Prostate gland (tissue), 2 donors: ENCODE measurements around the gene PHF5A. TPM values are rescaled to one million over a fixed set of nuclear protein-coding genes. Genes with fewer than 3 reads are reported as not detected.
"Not testable (repeated sequence)": the region's sequence is repeated elsewhere in the genome, so short reads cannot be mapped to it uniquely, and the experiment has no call there.

ENCODE experiments used
- DNase-seq: peaks from one replicate; pipeline ENCODE4 v3.0.0-alpha.2; 2019; ENCODE audit warnings: low spot score
- H3K27ac ChIP-seq, 2 donors: fragments of 200-600 bp; sonication (generic); 2 replicates each; pipeline ENCODE4 v1.5.1; 2017 to 2019
- H3K27me3 ChIP-seq: fragments of 200-600 bp; sonication (generic); replicated peaks from 2 replicates; pipeline ENCODE4 v1.5.1; 2019; ENCODE audit not compliant: insufficient read depth
- H3K36me3 ChIP-seq, 2 donors: fragments of 200-600 bp; sonication (generic); 1 replicate in 1 of 2; 2 replicates in 1 of 2; pipeline versions ENCODE4 v1.5.1 to v1.8.1; 2017 to 2019
- H3K4me1 ChIP-seq: fragments of 200-600 bp; sonication (generic); replicated peaks from 2 replicates; pipeline ENCODE4 v1.5.1; 2019
- H3K4me3 ChIP-seq, 2 donors: fragments of 200-600 bp; sonication (generic); 2 replicates each; pipeline ENCODE4 v1.5.1; 2017 to 2019
- H3K9me3 ChIP-seq: fragments of 200-600 bp; sonication (generic); 2 replicates; pipeline ENCODE4 v1.5.1; 2017
- POLR2A ChIP-seq: fragments of 450-650 bp; IDR thresholded peaks from one replicate; pipeline ENCODE4 v1.6.1; 2016; ENCODE audit warnings: antibody characterized with exemption, mild to moderate bottlenecking
- POLR2AphosphoS5 ChIP-seq: sonication (generic); formaldehyde crosslinking; IDR thresholded peaks from one replicate; pipeline ENCODE4 v1.6.1; 2017; ENCODE audit warnings: antibody characterized with exemption
- WGBS: methylation state at CpG from one replicate; pipeline ENCODE4 v1.1.5; 2018; 5-methylcytosine and 5-hydroxymethylcytosine counted together
- intact Hi-C: fragments of 100-400 bp; cut with DNase I; formaldehyde crosslinking; loops from one replicate; pipeline ENCODE4 v1.14.2; 2022
- total RNA-seq, 2 donors: library from RNA; depleted of rRNA; stranded (reverse); fragments of >200 nt; gene quantifications; one replicate each; pipeline ENCODE4 v1.1.0, GENCODE V29; 2016
- TF ChIP-seq, protein P1 (sequence below), 4 experiments: fragments of 200-600 bp in 2 of 4; fragments of 450-650 bp in 2 of 4; sonication (generic) in 2 of 4; IDR thresholded peaks; 1 replicate in 3 of 4; 2 replicates in 1 of 4; pipeline ENCODE4 v1.5.1; 2016 to 2019; ENCODE audit warnings: antibody characterized with exemption in 4 of 4, mild to moderate bottlenecking in 2 of 4, moderate library complexity in 2 of 4

PHF5A gene
- total RNA-seq, 2 donors from 2014 or later, result 35.8 to 40.2 TPM

DNA sequence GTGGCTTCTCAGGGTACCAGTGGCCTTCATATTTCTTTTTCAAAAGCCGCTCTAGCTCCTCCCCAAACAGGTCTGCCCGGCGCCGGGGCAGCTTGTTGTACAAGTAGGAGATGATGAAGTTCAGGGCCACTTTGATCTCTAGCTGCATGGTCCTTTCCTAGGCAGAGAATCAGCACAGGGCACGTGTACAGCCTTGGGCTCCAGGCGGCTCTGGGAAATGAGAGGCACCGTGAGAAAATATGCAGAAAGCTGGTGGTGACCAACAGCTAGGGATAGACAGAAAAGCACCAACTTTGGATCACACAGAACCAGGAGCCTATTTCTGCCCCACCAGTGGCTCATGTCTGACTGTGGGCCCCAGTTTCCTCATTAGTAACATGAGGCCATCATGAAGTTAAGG, 31.3 kb downstream of the PHF5A start:
- TF ChIP-seq POLR2AphosphoS5, result no peak
- TF ChIP-seq, protein P1, sequence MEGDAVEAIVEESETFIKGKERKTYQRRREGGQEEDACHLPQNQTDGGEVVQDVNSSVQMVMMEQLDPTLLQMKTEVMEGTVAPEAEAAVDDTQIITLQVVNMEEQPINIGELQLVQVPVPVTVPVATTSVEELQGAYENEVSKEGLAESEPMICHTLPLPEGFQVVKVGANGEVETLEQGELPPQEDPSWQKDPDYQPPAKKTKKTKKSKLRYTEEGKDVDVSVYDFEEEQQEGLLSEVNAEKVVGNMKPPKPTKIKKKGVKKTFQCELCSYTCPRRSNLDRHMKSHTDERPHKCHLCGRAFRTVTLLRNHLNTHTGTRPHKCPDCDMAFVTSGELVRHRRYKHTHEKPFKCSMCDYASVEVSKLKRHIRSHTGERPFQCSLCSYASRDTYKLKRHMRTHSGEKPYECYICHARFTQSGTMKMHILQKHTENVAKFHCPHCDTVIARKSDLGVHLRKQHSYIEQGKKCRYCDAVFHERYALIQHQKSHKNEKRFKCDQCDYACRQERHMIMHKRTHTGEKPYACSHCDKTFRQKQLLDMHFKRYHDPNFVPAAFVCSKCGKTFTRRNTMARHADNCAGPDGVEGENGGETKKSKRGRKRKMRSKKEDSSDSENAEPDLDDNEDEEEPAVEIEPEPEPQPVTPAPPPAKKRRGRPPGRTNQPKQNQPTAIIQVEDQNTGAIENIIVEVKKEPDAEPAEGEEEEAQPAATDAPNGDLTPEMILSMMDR (IDR thresholded peaks at IDR 0.05), result no peak
- TF ChIP-seq POLR2A, result no peak
- DNase-seq, result no peak
- Histone ChIP-seq H3K4me3 (no peak overlapping the region), H3K27ac (no peak overlapping the region), H3K9me3 (no peaks in the 10 kb centered on the region), H3K36me3 (peaks cover 4 to 16% of the 10 kb centered on the region in 2 donors), H3K27me3 (no peaks in the 10 kb centered on the region), H3K4me1 (no peaks in the 10 kb centered on the region)
- intact Hi-C loops, result no loop called here
- 89% methylated on average over 7 of the region's 7 CpGs for WGBS

- peaks cover 4 to 16% of the 10 kb centered on the region in 2 donors for H3K36me3 ChIP-seq
- WGBS, result 86% methylated on average over 23 of the region's 23 CpGs
- H3K27ac ChIP-seq, result no peak overlapping the region
- H3K9me3 ChIP-seq, result no peaks in the 10 kb centered on the region
- intact Hi-C loops, result no loop called here
- no peak for DNase-seq
- no peaks in the 10 kb centered on the region for H3K4me1 ChIP-seq
- H3K4me3 ChIP-seq, result no peak overlapping the region
- H3K27me3 ChIP-seq, result no peaks in the 10 kb centered on the region
- TF ChIP-seq POLR2AphosphoS5 (no peak), POLR2A (no peak)
- TF ChIP-seq, protein P1 (IDR thresholded peaks at IDR 0.05), result no peak
Observed at GRCh38 chr22:41436322-41437113, 32.0 kb downstream of the PHF5A start.

DNA sequence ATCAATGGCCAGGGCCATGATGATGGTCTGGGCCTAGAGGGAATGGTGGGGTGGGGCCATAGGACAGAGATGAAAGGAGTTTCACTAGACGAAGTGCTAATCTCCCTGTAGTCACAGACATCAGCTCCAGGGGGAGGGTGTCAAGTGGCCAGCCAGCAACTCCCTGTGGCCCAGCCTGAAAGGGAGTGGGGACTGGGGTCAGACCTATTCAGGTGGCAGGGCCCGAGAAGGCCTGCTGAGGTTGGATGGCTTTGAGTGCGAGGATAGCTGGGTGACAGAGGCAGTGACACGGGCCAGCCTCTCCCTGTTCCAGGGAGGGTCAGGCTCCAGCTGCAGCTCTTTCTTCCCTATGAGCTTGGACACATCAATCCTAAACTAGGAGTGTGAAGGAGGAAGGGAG, 32.9 kb downstream of the PHF5A start:
- no peak for DNase-seq
- Histone ChIP-seq H3K27ac (peak overlapping the region in 1 of 2 donors; percentile 2), H3K9me3 (no peaks in the 10 kb centered on the region), H3K4me3 (no peak overlapping the region), H3K27me3 (no peaks in the 10 kb centered on the region), H3K4me1 (no peaks in the 10 kb centered on the region), H3K36me3 (peaks cover 4 to 16% of the 10 kb centered on the region in 2 donors)
- WGBS, result 60% methylated on average over 4 of the region's 4 CpGs
- TF ChIP-seq POLR2AphosphoS5 (no peak), POLR2A (no peak)
- TF ChIP-seq, protein P1 (IDR thresholded peaks at IDR 0.05), result no peak
- intact Hi-C loops, result no loop called here

- H3K4me1 ChIP-seq, H3K4me3 ChIP-seq, H3K9me3 ChIP-seq, intact Hi-C loops, DNase-seq, H3K27me3 ChIP-seq: not testable (repeated sequence)
- Histone ChIP-seq H3K27ac (peak overlapping the region in 1 of 2 donors; percentile 2), H3K36me3 (peaks cover 4 to 16% of the 10 kb centered on the region in 2 donors)
- 77% methylated on average over 5 of the region's 5 CpGs for WGBS
Observed at GRCh38 chr22:41434361-41435003, 34.0 kb downstream of the PHF5A start.

GRCh38 chr22:41433480-41433879, 35.0 kb downstream of the PHF5A start:
- H3K36me3 ChIP-seq, result peaks cover 4 to 16% of the 10 kb centered on the region in 2 donors
- H3K27me3 ChIP-seq, H3K27ac ChIP-seq, DNase-seq, intact Hi-C loops, H3K4me1 ChIP-seq, H3K4me3 ChIP-seq, H3K9me3 ChIP-seq: not testable (repeated sequence)
- 74% methylated on average over 1 of the region's 1 CpG for WGBS
